Mesendoderm (in vitro differentiated cells): ENCODE results near the gene TTC1.

Experiments used
- DNase-seq: peaks from one replicate; pipeline ENCODE4 v3.0.0; 2013
- H2AK5ac ChIP-seq: 2 replicates; pipeline ENCODE4 v1.6.1; 2013; ENCODE audit warnings: low read length, inconsistent platforms
- H2BK120ac ChIP-seq: 2 replicates; pipeline ENCODE4 v1.6.1; 2013; ENCODE audit warnings: low read depth, mild to moderate bottlenecking, low read length, moderate library complexity, mixed read lengths
- H2BK15ac ChIP-seq: replicated peaks from 2 replicates; pipeline ENCODE4 v1.6.1; 2013; ENCODE audit warnings: low read depth, mild to moderate bottlenecking, moderate library complexity
- H2BK5ac ChIP-seq: 2 replicates; pipeline ENCODE4 v1.6.1; 2013; ENCODE audit warnings: low read length, inconsistent platforms
- H3K18ac ChIP-seq: 2 replicates; pipeline ENCODE4 v1.6.1; 2013; ENCODE audit warnings: mild to moderate bottlenecking, low read length, mixed read lengths
- H3K23ac ChIP-seq: one replicate; pipeline ENCODE4 v1.6.1; 2013; ENCODE audit warnings: low read length
- H3K27ac ChIP-seq: 2 replicates; pipeline ENCODE4 v1.5.1; 2013; ENCODE audit warnings: low read depth, mild to moderate bottlenecking, inconsistent platforms, low read length, moderate library complexity
- H3K27me3 ChIP-seq: 2 replicates; pipeline ENCODE4 v1.6.1; 2013; ENCODE audit warnings: low read length, control low read depth, mild to moderate bottlenecking, inconsistent platforms; ENCODE audit not compliant: insufficient read depth, poor library complexity
- H3K36me3 ChIP-seq: 2 replicates; pipeline ENCODE4 v1.6.1; 2013; ENCODE audit warnings: low read length, inconsistent platforms; ENCODE audit not compliant: control insufficient read depth, insufficient read depth
- H3K4ac ChIP-seq: one replicate; pipeline ENCODE4 v1.6.1; 2013; ENCODE audit warnings: low read depth, mild to moderate bottlenecking, low read length, moderate library complexity
- H3K4me1 ChIP-seq: 2 replicates; pipeline ENCODE4 v1.6.1; 2013; ENCODE audit warnings: low read depth, low read length, inconsistent platforms; ENCODE audit not compliant: control insufficient read depth
- H3K4me2 ChIP-seq: 2 replicates; pipeline ENCODE4 v1.6.1; 2013; ENCODE audit warnings: low read length
- H3K4me3 ChIP-seq: 2 replicates; pipeline ENCODE4 v1.5.1; 2013; ENCODE audit warnings: mild to moderate bottlenecking, low read length
- H3K56ac ChIP-seq: one replicate; pipeline ENCODE4 v1.6.1; 2013; ENCODE audit warnings: low read length
- H3K79me1 ChIP-seq: 2 replicates; pipeline ENCODE4 v1.6.1; 2013; ENCODE audit warnings: low read length, inconsistent platforms
- H3K79me2 ChIP-seq: 2 replicates; pipeline ENCODE4 v1.6.1; 2013; ENCODE audit warnings: mild to moderate bottlenecking, low read length; ENCODE audit not compliant: control insufficient read depth, insufficient read depth
- H3K9ac ChIP-seq: 2 replicates; pipeline ENCODE4 v1.6.1; 2013; ENCODE audit warnings: low read length, inconsistent platforms
- H4K5ac ChIP-seq: one replicate; pipeline ENCODE4 v1.6.1; 2013; ENCODE audit warnings: low read length
- H4K8ac ChIP-seq: one replicate; pipeline ENCODE4 v1.6.1; 2013; ENCODE audit warnings: low read depth, mild to moderate bottlenecking, control low read depth, low read length, moderate library complexity
- WGBS: extraction: QIAGEN DNeasy Blood & Tissue Kit; methylation state at CpG from one replicate; pipeline ENCODE4 v1.1.7; 2013; ENCODE audit warnings: low lambda C conversion rate, missing lambda C conversion rate; ENCODE audit not compliant: insufficient coverage; ENCODE audit errors: extremely low coverage; 5-methylcytosine and 5-hydroxymethylcytosine counted together

Gene TTC1

DNA sequence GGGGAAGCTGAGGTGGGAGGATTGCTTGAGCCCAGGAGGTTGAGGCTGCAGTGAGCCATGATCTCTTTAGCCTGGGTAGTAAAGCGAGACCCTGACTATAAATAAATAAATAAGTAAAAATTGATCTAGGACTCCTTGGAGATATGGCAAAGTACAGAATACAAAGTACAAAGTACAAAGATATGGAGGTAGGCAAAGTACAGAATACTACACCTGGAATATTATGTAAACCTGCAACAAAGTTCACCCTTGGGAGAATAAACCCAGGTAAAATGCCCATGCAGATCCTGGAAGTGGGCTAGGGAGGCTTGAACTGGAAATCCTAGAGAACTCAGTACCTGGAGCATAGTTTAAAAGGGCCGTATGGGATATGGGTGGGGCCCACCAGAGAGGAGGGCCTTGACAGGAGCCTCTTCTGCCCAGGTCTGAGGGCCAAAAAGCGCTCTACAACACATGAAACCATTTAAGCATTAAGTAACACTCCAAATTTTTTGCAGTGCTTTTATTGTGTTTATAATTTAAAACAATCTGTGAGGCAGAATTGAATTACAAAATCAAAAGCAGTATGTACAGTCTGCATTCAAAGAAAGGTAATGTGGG lies 20.7 kb downstream of the TTC1 start:
- Histone ChIP-seq H3K4me1 (no peaks in the 10 kb centered on the region), H4K5ac (no peak overlapping the region), H3K27ac (no peak overlapping the region), H3K56ac (no peak overlapping the region), H3K9ac (no peak overlapping the region), H2BK5ac (no peak overlapping the region), H2AK5ac (no peak overlapping the region), H3K79me2 (peaks cover 2% of the 10 kb centered on the region), H3K79me1 (no peaks in the 10 kb centered on the region), H3K4me2 (no peak overlapping the region), H4K8ac (no peak overlapping the region), H3K4me3 (no peak overlapping the region), H3K23ac (no peak overlapping the region), H2BK120ac (no peak overlapping the region), H3K36me3 (no peaks in the 10 kb centered on the region), H2BK15ac (no peak overlapping the region), H3K27me3 (no peaks in the 10 kb centered on the region), H3K18ac (no peak overlapping the region), H3K4ac (no peak overlapping the region)
- no CpG with 5 or more reads among the region's 3 CpGs for WGBS
- DNase-seq = no peak

DNA sequence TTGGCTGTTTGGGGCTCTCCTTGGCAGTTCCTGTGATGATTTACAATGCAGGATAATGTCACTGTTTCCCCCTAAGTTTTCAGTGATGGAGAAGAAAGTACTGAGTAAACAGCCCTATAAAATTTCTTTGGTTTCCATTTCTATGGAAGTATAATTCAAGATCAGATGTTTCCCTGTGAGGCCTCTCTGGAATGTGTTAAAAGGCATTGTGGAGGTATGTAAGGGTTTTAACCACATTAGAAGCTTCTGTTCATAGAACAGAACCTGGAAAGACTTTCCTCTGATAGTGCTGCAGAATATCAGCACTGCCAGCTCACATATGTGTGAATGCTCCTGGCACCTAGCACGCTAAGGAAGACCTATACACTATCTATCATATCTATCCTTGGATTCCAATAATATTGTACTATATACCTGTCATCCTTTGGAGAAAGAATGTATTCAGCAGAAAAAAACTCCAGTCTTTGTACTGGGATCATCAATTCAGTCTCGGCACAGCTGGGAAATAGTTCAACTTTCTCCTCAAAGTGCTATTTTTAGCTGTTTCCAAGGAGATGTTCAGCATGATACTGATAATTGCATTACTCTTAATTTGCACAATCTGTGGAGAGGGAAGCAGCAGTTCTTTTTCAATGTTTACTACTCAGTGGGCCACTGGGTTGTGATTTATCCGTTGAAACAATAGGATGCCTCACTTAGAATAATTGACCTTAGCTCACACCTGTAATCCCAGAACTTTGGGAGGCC lies 21.9 kb downstream of the TTC1 start:
- Histone ChIP-seq H3K4me3 (no peak overlapping the region), H3K23ac (no peak overlapping the region), H2AK5ac (no peak overlapping the region), H3K27me3 (no peaks in the 10 kb centered on the region), H3K79me1 (no peaks in the 10 kb centered on the region), H2BK120ac (no peak overlapping the region), H3K4me1 (no peaks in the 10 kb centered on the region), H2BK15ac (no peak overlapping the region), H3K79me2 (no peaks in the 10 kb centered on the region), H3K56ac (no peak overlapping the region), H2BK5ac (no peak overlapping the region), H3K36me3 (no peaks in the 10 kb centered on the region), H3K27ac (no peak overlapping the region), H3K4ac (no peak overlapping the region), H3K4me2 (no peak overlapping the region), H3K18ac (no peak overlapping the region), H3K9ac (no peak overlapping the region), H4K8ac (no peak overlapping the region), H4K5ac (no peak overlapping the region)
- peak; percentile 4 for DNase-seq
- WGBS = no CpG with 5 or more reads among the region's 3 CpGs

GRCh38 chr5:160033546-160034252 lies 24.8 kb downstream of the TTC1 start:
- H3K4me3 ChIP-seq = no peak overlapping the region
- no peak overlapping the region for H3K27ac ChIP-seq
- no peaks in the 10 kb centered on the region for H3K36me3 ChIP-seq
- no peak overlapping the region for H3K56ac ChIP-seq
- no peaks in the 10 kb centered on the region for H3K4me1 ChIP-seq
- H4K8ac ChIP-seq = no peak overlapping the region
- no peak for DNase-seq
- H3K18ac ChIP-seq = no peak overlapping the region
- H3K23ac ChIP-seq = no peak overlapping the region
- no peaks in the 10 kb centered on the region for H3K27me3 ChIP-seq
- no peaks in the 10 kb centered on the region for H3K79me2 ChIP-seq
- H2AK5ac ChIP-seq = no peak overlapping the region
- no peak overlapping the region for H2BK15ac ChIP-seq
- H2BK5ac ChIP-seq = no peak overlapping the region
- no CpG with 5 or more reads among the region's 4 CpGs for WGBS
- H3K4me2 ChIP-seq = no peak overlapping the region
- H3K9ac ChIP-seq = no peak overlapping the region
- H3K79me1 ChIP-seq = no peaks in the 10 kb centered on the region
- no peak overlapping the region for H4K5ac ChIP-seq
- no peak overlapping the region for H3K4ac ChIP-seq
- no peak overlapping the region for H2BK120ac ChIP-seq

- Histone ChIP-seq H2AK5ac (no peak overlapping the region), H3K18ac (no peak overlapping the region), H3K4me2 (no peak overlapping the region), H3K4ac (no peak overlapping the region), H3K56ac (no peak overlapping the region), H3K4me1 (no peaks in the 10 kb centered on the region), H3K23ac (no peak overlapping the region), H4K8ac (no peak overlapping the region), H2BK5ac (no peak overlapping the region), H2BK15ac (no peak overlapping the region), H3K4me3 (no peak overlapping the region), H3K79me2 (no peaks in the 10 kb centered on the region), H3K79me1 (no peaks in the 10 kb centered on the region), H3K27me3 (no peaks in the 10 kb centered on the region), H4K5ac (no peak overlapping the region), H3K9ac (no peak overlapping the region), H3K27ac (no peak overlapping the region), H3K36me3 (no peaks in the 10 kb centered on the region), H2BK120ac (no peak overlapping the region)
- no peak for DNase-seq
- WGBS = no CpG with 5 or more reads among the region's 1 CpG
Observed at GRCh38 chr5:160036243-160036642, 27.3 kb downstream of the TTC1 start.

- H2BK5ac ChIP-seq = no peak overlapping the region
- H2BK15ac ChIP-seq = no peak overlapping the region
- no peak overlapping the region for H3K18ac ChIP-seq
- no peaks in the 10 kb centered on the region for H3K79me1 ChIP-seq
- no peak overlapping the region for H3K9ac ChIP-seq
- no peak overlapping the region for H3K4me3 ChIP-seq
- H3K23ac ChIP-seq = no peak overlapping the region
- no peak overlapping the region for H2BK120ac ChIP-seq
- no peaks in the 10 kb centered on the region for H3K4me1 ChIP-seq
- no peak overlapping the region for H3K4me2 ChIP-seq
- H3K27me3 ChIP-seq = no peaks in the 10 kb centered on the region
- no peaks in the 10 kb centered on the region for H3K36me3 ChIP-seq
- no peak overlapping the region for H2AK5ac ChIP-seq
- H3K4ac ChIP-seq = no peak overlapping the region
- H3K56ac ChIP-seq = no peak overlapping the region
- no peak for DNase-seq
- no peak overlapping the region for H4K5ac ChIP-seq
- no peak overlapping the region for H3K27ac ChIP-seq
- no peaks in the 10 kb centered on the region for H3K79me2 ChIP-seq
- H4K8ac ChIP-seq = no peak overlapping the region
Observed at GRCh38 chr5:160036884-160037283, 27.9 kb downstream of the TTC1 start.
